HUES64 (cell line): ENCODE results near the gene FOXP1.

Source experiments
- H3K27ac ChIP-seq: 2 replicates; pipeline ENCODE4 v1.7.0; 2013; ENCODE audit warnings: low read depth, low read length, inconsistent platforms
- H3K27me3 ChIP-seq: 2 replicates; pipeline ENCODE4 v1.6.1; 2013; ENCODE audit warnings: mild to moderate bottlenecking, low read length; ENCODE audit not compliant: insufficient read depth
- H3K36me3 ChIP-seq: 2 replicates; pipeline ENCODE4 v1.6.1; 2013; ENCODE audit warnings: mild to moderate bottlenecking, low read length; ENCODE audit not compliant: insufficient read depth
- H3K4me1 ChIP-seq: 2 replicates; pipeline ENCODE4 v1.6.1; 2013; ENCODE audit warnings: mild to moderate bottlenecking, low read length, moderate library complexity; ENCODE audit not compliant: insufficient read depth
- H3K4me3 ChIP-seq: 2 replicates; pipeline ENCODE4 v1.5.1; 2013; ENCODE audit warnings: mild to moderate bottlenecking, low read length, moderate library complexity
- H3K9ac ChIP-seq: 2 replicates; pipeline ENCODE4 v1.6.1; 2013; ENCODE audit warnings: mild to moderate bottlenecking, low read depth, low read length
- H3K9me3 ChIP-seq: 2 replicates; pipeline ENCODE4 v1.6.1; 2013; ENCODE audit warnings: low read depth, low read length; ENCODE audit not compliant: insufficient read depth
- WGBS: fragments of 150-250, 120-280 bp; methylation state at CpG from one replicate; pipeline ENCODE4 v1.1.7; 2013; ENCODE audit warnings: missing lambda C conversion rate; 5-methylcytosine and 5-hydroxymethylcytosine counted together

FOXP1 gene

DNA sequence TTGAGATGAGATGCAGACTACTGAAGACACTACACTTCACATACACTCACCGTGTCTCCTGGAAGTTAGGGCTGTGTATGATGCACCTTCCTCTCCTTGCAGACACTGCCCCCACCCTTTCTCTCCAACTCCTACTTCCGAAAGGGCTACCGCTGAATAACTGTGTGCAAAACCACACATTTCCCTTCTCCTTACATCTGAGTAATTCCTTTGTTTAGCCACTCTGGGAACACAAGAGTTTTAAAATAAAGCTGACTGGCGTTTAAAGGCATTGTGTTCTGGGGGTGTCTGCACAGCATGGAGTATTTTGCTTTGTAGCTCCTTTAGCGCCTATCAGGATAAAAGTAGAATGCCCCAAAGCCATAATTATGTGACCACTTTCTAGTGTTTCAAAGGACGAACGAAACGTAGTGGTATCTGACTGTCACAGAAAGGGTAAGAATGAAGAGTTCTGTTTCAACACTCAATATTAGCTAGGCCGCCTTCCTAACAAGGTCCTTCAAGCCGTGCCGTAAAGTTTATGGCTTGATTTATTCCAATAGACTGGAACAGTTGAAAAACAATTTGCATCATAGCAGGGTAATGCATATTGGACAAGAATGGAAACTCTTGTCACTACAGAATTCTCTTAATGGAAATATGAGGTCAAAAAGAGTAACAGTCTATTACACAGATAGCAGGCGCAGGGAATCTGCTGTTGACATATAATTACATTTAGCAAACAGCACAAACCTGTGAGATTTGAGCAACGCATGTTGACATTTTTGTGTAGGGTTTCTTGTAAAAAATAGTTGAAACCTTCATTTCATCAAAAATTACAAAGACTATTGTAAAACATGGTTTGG is 619.9 kb downstream of the FOXP1 start:
- WGBS, result 76% methylated on average over 11 of the region's 13 CpGs
- Histone ChIP-seq H3K4me1 (peaks cover 26% of the 10 kb centered on the region), H3K9ac (peak overlapping the region; percentile 21; the same call in 1 of the 2 replicates), H3K9me3 (no peaks in the 10 kb centered on the region), H3K4me3 (no peak overlapping the region), H3K27me3 (no peaks in the 10 kb centered on the region), H3K36me3 (peaks cover 37% of the 10 kb centered on the region), H3K27ac (peak overlapping the region; percentile 32)

DNA sequence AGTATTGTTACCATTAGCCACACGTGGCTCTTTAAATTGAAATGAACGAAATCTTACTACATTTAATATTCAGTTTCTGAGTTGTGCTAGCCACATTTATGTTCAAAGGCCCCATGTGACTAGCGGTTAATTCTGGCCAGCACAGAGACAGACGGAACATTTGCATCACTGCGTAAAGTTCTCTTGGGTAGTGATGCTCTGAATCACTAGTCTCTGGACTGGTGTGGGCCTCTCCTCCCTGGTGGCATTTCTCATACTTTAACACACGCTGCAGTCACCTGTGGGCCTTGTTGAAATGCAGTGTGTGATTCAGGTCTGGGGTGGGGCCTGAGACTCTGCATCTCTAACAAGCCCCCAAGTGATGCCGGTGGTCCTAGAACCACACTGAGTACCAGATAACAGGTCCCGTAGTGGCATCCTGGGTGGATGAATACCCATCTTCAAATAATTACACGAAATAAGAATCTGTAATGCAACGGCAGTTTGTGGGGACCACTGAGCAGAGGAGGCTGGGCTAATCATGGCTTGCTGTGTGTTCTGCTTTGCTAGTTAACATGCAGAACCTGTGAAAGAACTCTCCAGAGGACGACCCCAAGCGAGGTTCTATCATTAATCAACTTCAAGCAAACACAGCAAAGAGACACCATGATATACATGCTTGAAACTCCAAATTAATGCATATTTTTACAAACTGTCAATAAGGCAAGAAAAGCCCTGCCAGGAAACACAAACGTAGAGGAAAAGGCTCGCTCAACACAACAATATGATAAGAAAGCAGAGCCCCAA is 623.8 kb downstream of the FOXP1 start:
- 89% methylated on average over 14 of the region's 14 CpGs for WGBS
- peaks cover 28% of the 10 kb centered on the region for H3K36me3 ChIP-seq
- no peaks in the 10 kb centered on the region for H3K27me3 ChIP-seq

DNA sequence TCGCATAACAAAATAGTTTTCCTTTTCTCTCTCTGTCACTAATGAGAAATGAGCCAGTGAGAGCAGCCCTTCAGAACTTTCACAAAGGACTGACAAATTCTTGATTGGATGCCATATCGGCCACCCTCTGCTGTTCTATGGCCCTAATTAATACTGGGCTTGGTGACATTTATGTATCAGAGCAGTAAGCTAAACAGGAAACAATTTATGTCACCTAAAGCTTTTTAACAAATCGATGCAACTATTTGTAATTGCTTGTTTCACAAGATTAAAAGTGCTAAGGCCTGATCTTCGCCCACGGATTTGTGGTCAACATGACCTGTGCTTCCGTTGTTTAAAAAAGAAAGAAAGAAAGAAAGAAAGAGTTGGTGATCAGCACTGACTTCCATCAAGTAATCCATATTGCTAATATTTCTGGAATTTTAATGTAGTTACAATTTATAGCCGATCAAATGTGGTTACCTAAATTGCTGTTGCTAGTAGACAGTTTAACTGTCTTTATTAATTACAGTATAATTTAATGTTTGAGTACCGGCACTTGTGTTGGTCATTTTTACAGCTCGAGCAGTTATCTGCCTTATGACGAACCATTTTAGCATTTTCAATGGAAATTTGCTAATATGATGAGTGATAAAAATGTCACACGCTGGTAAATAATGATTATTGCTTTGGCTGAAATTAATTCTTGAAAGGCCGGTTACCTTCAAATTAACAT is 631.3 kb downstream of the FOXP1 start:
- Histone ChIP-seq H3K9me3 (no peaks in the 10 kb centered on the region), H3K4me1 (peaks cover 23% of the 10 kb centered on the region; the same call in 1 of the 2 replicates), H3K27me3 (no peaks in the 10 kb centered on the region), H3K4me3 (no peak overlapping the region), H3K9ac (no peak overlapping the region), H3K36me3 (no peaks in the 10 kb centered on the region), H3K27ac (no peak overlapping the region)
- 92% methylated on average over 10 of the region's 12 CpGs for WGBS

More for the DNA sequence above, 623.8 kb downstream of the FOXP1 start:
- Histone ChIP-seq H3K9me3 (no peaks in the 10 kb centered on the region), H3K4me3 (no peak overlapping the region), H3K27ac (no peak overlapping the region), H3K4me1 (peaks cover 35% of the 10 kb centered on the region), H3K9ac (no peak overlapping the region)

DNA sequence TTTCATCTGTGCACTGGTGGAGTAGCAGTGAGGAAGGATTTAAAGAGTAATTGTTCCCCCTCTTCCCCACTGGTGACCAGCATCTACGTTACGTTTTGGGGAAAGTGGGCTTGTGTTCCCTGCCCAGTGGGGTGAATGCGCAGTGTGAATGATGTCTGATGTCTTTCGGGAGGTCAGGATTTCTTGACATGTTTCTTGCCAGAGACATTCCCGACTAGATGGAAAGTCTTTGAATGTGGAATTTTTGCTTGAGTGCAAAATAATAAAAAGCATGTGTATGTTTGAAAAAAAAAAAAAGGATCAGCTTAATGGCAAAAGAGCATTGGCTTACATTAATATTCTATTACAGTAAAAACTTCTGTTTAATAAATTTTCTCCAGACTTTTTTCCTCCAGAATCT is 632.2 kb downstream of the FOXP1 start:
- 95% methylated on average over 5 of the region's 5 CpGs for WGBS
- H3K4me3 ChIP-seq, result no peak overlapping the region
- H3K27ac ChIP-seq, result no peak overlapping the region
- H3K36me3 ChIP-seq, result no peaks in the 10 kb centered on the region
- no peaks in the 10 kb centered on the region for H3K27me3 ChIP-seq
- peaks cover 15% of the 10 kb centered on the region; the same call in 1 of the 2 replicates for H3K4me1 ChIP-seq
- H3K9ac ChIP-seq, result no peak overlapping the region
- no peaks in the 10 kb centered on the region for H3K9me3 ChIP-seq

GRCh38 chr3:70947579-70947978 is 635.9 kb downstream of the FOXP1 start:
- Histone ChIP-seq H3K9me3 (no peaks in the 10 kb centered on the region), H3K4me1 (peaks cover 5% of the 10 kb centered on the region; the same call in 1 of the 2 replicates), H3K27ac (no peak overlapping the region), H3K4me3 (no peak overlapping the region), H3K36me3 (no peaks in the 10 kb centered on the region), H3K27me3 (no peaks in the 10 kb centered on the region), H3K9ac (no peak overlapping the region)
- 97% methylated on average over 1 of the region's 1 CpG for WGBS

GRCh38 chr3:70943886-70944285 is 639.6 kb downstream of the FOXP1 start:
- Histone ChIP-seq H3K9ac (no peak overlapping the region), H3K4me3 (no peak overlapping the region), H3K4me1 (no peaks in the 10 kb centered on the region), H3K27ac (no peak overlapping the region), H3K9me3 (no peaks in the 10 kb centered on the region), H3K36me3 (no peaks in the 10 kb centered on the region), H3K27me3 (no peaks in the 10 kb centered on the region)
- WGBS, result 89% methylated on average over 3 of the region's 3 CpGs

- Histone ChIP-seq H3K9me3 (no peaks in the 10 kb centered on the region), H3K4me1 (no peaks in the 10 kb centered on the region), H3K9ac (no peak overlapping the region), H3K27me3 (no peaks in the 10 kb centered on the region), H3K27ac (no peak overlapping the region), H3K36me3 (no peaks in the 10 kb centered on the region), H3K4me3 (no peak overlapping the region)
- 91% methylated on average over 7 of the region's 7 CpGs for WGBS
Measured at GRCh38 chr3:70933105-70933810, 650.3 kb downstream of the FOXP1 start.

GRCh38 chr3:70930066-70930465 is 653.5 kb downstream of the FOXP1 start:
- WGBS, result 95% methylated on average over 4 of the region's 4 CpGs
- no peaks in the 10 kb centered on the region for H3K27me3 ChIP-seq

GRCh38 chr3:70927239-70927638 is 656.3 kb downstream of the FOXP1 start:
- H3K9ac ChIP-seq, result no peak overlapping the region
- no peak overlapping the region for H3K4me3 ChIP-seq
- 92% methylated on average over 4 of the region's 4 CpGs for WGBS
- no peaks in the 10 kb centered on the region for H3K9me3 ChIP-seq
- no peaks in the 10 kb centered on the region for H3K36me3 ChIP-seq
- no peaks in the 10 kb centered on the region for H3K4me1 ChIP-seq
- no peak overlapping the region for H3K27ac ChIP-seq
- no peaks in the 10 kb centered on the region for H3K27me3 ChIP-seq

More at GRCh38 chr3:70930066-70930465, 653.5 kb downstream of the FOXP1 start:
- Histone ChIP-seq H3K36me3 (no peaks in the 10 kb centered on the region), H3K9ac (no peak overlapping the region), H3K4me1 (no peaks in the 10 kb centered on the region), H3K27ac (no peak overlapping the region), H3K9me3 (no peaks in the 10 kb centered on the region), H3K4me3 (no peak overlapping the region)

- no peak overlapping the region for H3K9ac ChIP-seq
- WGBS, result 89% methylated on average over 6 of the region's 7 CpGs
- H3K27me3 ChIP-seq, result no peaks in the 10 kb centered on the region
- no peaks in the 10 kb centered on the region for H3K9me3 ChIP-seq
- H3K4me3 ChIP-seq, result no peak overlapping the region
- no peaks in the 10 kb centered on the region for H3K36me3 ChIP-seq
- H3K27ac ChIP-seq, result no peak overlapping the region
- H3K4me1 ChIP-seq, result no peaks in the 10 kb centered on the region
Measured at GRCh38 chr3:70926835-70927234, 656.7 kb downstream of the FOXP1 start.
